T-cell (primary cell): Measurements from ENCODE around the gene TECPR2. TPM values are rescaled to one million over a fixed set of nuclear protein-coding genes. Genes with fewer than 3 reads are reported as not detected.

Experiments used
- ATAC-seq, 4 experiments: fragments of 200-7000 bp in 3 of 4; fragments of 150-1000 bp in 1 of 4; cut with Tn5 transposase; replicated peaks in 1 of 4; 1 replicate in 3 of 4; 2 replicates in 1 of 4; pipeline ENCODE4 v1.10.0; 2021; ENCODE audit warnings: moderate library complexity in 3 of 4, mild to moderate bottlenecking in 2 of 4, moderate number of reproducible peaks in 1 of 4
- CTCF ChIA-PET, 2 donors: fragments of 300-600 bp; sonication (Branson Sonifier 250); formaldehyde crosslinking; loops; one replicate each; lab custom pipeline; 2022; ENCODE audit warnings: antibody characterized with exemption in 2 of 2; lab: Charles Lee
- POLR2A ChIA-PET, 2 donors: fragments of 300-600 bp; sonication (Branson Sonifier 250); formaldehyde crosslinking; loops; one replicate each; lab custom pipeline; 2022; ENCODE audit warnings: antibody characterized with exemption in 2 of 2; lab: Charles Lee
- DNase-seq, 35 experiments: peaks; one replicate each; pipeline versions ENCODE4 v3.0.0 to v3.0.0-alpha.2; 2013 to 2023
- H3K27ac ChIP-seq: one replicate; pipeline ENCODE4 v1.5.1; 2013; ENCODE audit warnings: low read length
- H3K27me3 ChIP-seq, 2 experiments: replicated peaks in 1 of 2; 1 replicate in 1 of 2; 2 replicates in 1 of 2; pipeline versions ENCODE4 v1.6.1 to v1.7.0; 2013; ENCODE audit warnings: low read length in 1 of 2, mixed read lengths in 1 of 2; ENCODE audit not compliant: control insufficient read depth in 2 of 2, insufficient read depth in 2 of 2; ENCODE audit errors: extremely low read depth in 1 of 2
- H3K36me3 ChIP-seq, 2 donors: 1 replicate in 1 of 2; 2 replicates in 1 of 2; pipeline versions ENCODE4 v1.6.1 to v1.7.0; 2013; ENCODE audit warnings: low read length in 1 of 2; ENCODE audit not compliant: control insufficient read depth in 2 of 2, insufficient read depth in 1 of 2; ENCODE audit errors: extremely low read depth in 1 of 2
- H3K4me1 ChIP-seq, 2 experiments: 1 replicate in 1 of 2; 2 replicates in 1 of 2; pipeline versions ENCODE4 v1.6.1 to v1.7.0; 2013; ENCODE audit warnings: low read length in 2 of 2, mixed read lengths in 1 of 2; ENCODE audit not compliant: insufficient read depth in 2 of 2, control insufficient read depth in 1 of 2; ENCODE audit errors: extremely low read depth in 1 of 2
- H3K4me3 ChIP-seq, 2 donors: 1 replicate in 1 of 2; 2 replicates in 1 of 2; pipeline versions ENCODE4 v1.5.1 to v1.7.0; 2013; ENCODE audit warnings: mild to moderate bottlenecking in 2 of 2, low read length in 1 of 2, moderate library complexity in 1 of 2; ENCODE audit not compliant: control insufficient read depth in 1 of 2; ENCODE audit errors: extremely low read depth in 1 of 2
- H3K9me3 ChIP-seq: 2 replicates; pipeline ENCODE4 v1.7.0; 2013
- H3K27ac Mint-ChIP-seq, 2 donors: one replicate each; pipeline ENCODE4 v1.8.0; 2020 to 2021; ENCODE audit warnings: mild to moderate bottlenecking in 2 of 2, mixed read lengths in 2 of 2
- H3K27me3 Mint-ChIP-seq, 2 donors: one replicate each; pipeline ENCODE4 v1.8.0; 2021 to 2022; ENCODE audit warnings: mixed read lengths in 2 of 2
- H3K36me3 Mint-ChIP-seq: one replicate; pipeline ENCODE4 v1.8.0; 2021; ENCODE audit warnings: mixed read lengths
- H3K4me1 Mint-ChIP-seq, 3 donors: one replicate each; pipeline ENCODE4 v1.8.0; 2020 to 2022; ENCODE audit warnings: mixed read lengths in 3 of 3, mild to moderate bottlenecking in 1 of 3
- H3K4me3 Mint-ChIP-seq, 3 donors: one replicate each; pipeline ENCODE4 v1.8.0; 2020 to 2022; ENCODE audit warnings: mild to moderate bottlenecking in 3 of 3, mixed read lengths in 3 of 3, moderate library complexity in 3 of 3
- H3K9me3 Mint-ChIP-seq, 3 donors: one replicate each; pipeline ENCODE4 v1.8.0; 2020 to 2022; ENCODE audit warnings: mixed read lengths in 3 of 3
- WGBS: methylation state at CpG from one replicate; pipeline ENCODE4 v1.1.5; 2013; ENCODE audit warnings: missing lambda C conversion rate; ENCODE audit not compliant: insufficient coverage; 5-methylcytosine and 5-hydroxymethylcytosine counted together
- total RNA-seq, 35 experiments: library from RNA in 6 of 35; stranded (reverse) in 6 of 35; fragments of 120-200 nt in 1 of 35; gene quantifications; one replicate each; pipeline versions ENCODE4 v1.2.1 to v1.2.4 and lab custom pipeline; 2013 to 2026

The TECPR2 gene
- total RNA-seq, 5 donors from 2014 or later (not counting 1 experiment from before 2014, with no cell fraction given) = 8.6 to 16.5 (median 10.8) TPM

GRCh38 chr14:102530828-102531478 lies 168.2 kb downstream of the TECPR2 start:
- H3K4me1 ChIP-seq = peaks cover 0 to 9% of the 10 kb centered on the region in 2 experiments
- H3K36me3 ChIP-seq = no peaks in the 10 kb centered on the region
- Mint-ChIP-seq H3K27ac (no peak overlapping the region), H3K36me3 (no peaks in the 10 kb centered on the region), H3K4me3 (no peak overlapping the region), H3K9me3 (no peaks in the 10 kb centered on the region), H3K27me3 (no peaks in the 10 kb centered on the region), H3K4me1 (peaks cover 1 to 7% (median 7%) of the 10 kb centered on the region in 3 donors)
- ATAC-seq = peak in 2 of 4 experiments; percentile 47 to 52
- H3K9me3 ChIP-seq = no peaks in the 10 kb centered on the region
- DNase-seq = no peak
- no peaks in the 10 kb centered on the region for H3K27me3 ChIP-seq
- no peak overlapping the region for H3K27ac ChIP-seq
- ChIA-PET POLR2A (no interaction called here), CTCF (no interaction called here)
- H3K4me3 ChIP-seq = no peak overlapping the region
- 76% methylated on average over 7 of the region's 13 CpGs for WGBS

- CTCF ChIA-PET = interaction anchor here in 1 of 2 donors (0.6 kb wide), 1 partner anchor 11 kb away, joined by 6 read pairs; no protein-coding TSS in a partner anchor
Observed at GRCh38 chr14:102532204-102532658, 169.5 kb downstream of the TECPR2 start.

DNA sequence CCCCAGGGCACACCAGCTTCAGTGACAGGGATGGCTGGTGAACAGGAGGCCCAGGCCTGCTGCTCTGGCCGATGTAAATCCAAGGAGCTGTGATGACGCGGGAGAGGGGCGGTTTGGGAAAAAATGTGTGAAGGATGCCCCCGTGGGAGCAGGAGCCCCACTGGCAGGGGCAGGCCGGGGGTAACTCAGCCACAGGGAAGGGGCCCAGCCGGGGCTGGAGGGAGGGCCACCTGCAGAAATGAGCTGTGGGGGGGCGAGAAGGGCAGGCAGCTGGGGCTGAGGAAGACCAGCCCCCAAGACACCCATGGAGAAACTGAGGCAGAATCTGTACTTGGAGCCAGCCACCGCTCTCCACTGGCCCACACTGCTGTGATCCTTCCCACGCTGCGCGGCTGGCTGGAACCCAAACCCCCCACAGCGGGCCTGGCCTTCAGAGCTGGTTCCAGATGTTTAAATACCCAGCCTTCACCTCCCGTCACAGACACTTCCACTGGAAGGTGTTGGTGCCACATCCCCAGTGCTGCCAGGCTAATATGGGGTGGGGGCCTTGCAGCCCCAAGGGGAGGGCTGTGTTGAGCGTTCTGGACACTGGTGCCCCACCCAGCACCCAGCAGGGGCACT lies 175.3 kb downstream of the TECPR2 start:
- Histone ChIP-seq H3K27ac (no peak overlapping the region), H3K4me3 (no peak overlapping the region), H3K4me1 (no peaks in the 10 kb centered on the region), H3K36me3 (no peaks in the 10 kb centered on the region), H3K9me3 (no peaks in the 10 kb centered on the region), H3K27me3 (peaks cover 0 to 21% of the 10 kb centered on the region in 2 experiments)
- Mint-ChIP-seq H3K9me3 (no peaks in the 10 kb centered on the region), H3K27me3 (peaks cover 0 to 3% of the 10 kb centered on the region in 2 donors), H3K4me1 (no peaks in the 10 kb centered on the region), H3K36me3 (no peaks in the 10 kb centered on the region), H3K27ac (no peak overlapping the region), H3K4me3 (no peak overlapping the region)
- no peak for DNase-seq
- WGBS = 98% methylated on average over 6 of the region's 15 CpGs
- CTCF ChIA-PET = no interaction called here
- POLR2A ChIA-PET = no interaction called here
- ATAC-seq = no peak

More at GRCh38 chr14:102532204-102532658, 169.5 kb downstream of the TECPR2 start:
- 87% methylated on average over 3 of the region's 3 CpGs for WGBS
- no peaks in the 10 kb centered on the region for H3K27me3 ChIP-seq
- no peak overlapping the region for H3K27ac ChIP-seq
- no peak overlapping the region for H3K4me3 ChIP-seq
- H3K9me3 ChIP-seq = no peaks in the 10 kb centered on the region
- Mint-ChIP-seq H3K36me3 (no peaks in the 10 kb centered on the region), H3K9me3 (no peaks in the 10 kb centered on the region), H3K27me3 (no peaks in the 10 kb centered on the region), H3K27ac (no peak overlapping the region), H3K4me1 (peaks cover 0 to 6% (median 6%) of the 10 kb centered on the region in 3 donors), H3K4me3 (no peak overlapping the region)
- DNase-seq (no peak), ATAC-seq (no peak)
- no peaks in the 10 kb centered on the region for H3K36me3 ChIP-seq
- H3K4me1 ChIP-seq = peaks cover 0 to 8% of the 10 kb centered on the region in 2 experiments
- POLR2A ChIA-PET = no interaction called here

GRCh38 chr14:102538602-102539543 lies 176.1 kb downstream of the TECPR2 start:
- Histone ChIP-seq H3K27ac (no peak overlapping the region), H3K4me3 (no peak overlapping the region), H3K27me3 (peaks cover 0 to 28% of the 10 kb centered on the region in 2 experiments), H3K4me1 (no peaks in the 10 kb centered on the region), H3K36me3 (no peaks in the 10 kb centered on the region), H3K9me3 (no peaks in the 10 kb centered on the region)
- Mint-ChIP-seq H3K9me3 (no peaks in the 10 kb centered on the region), H3K27me3 (peaks cover under 1 to 6% of the 10 kb centered on the region in 2 donors), H3K4me1 (no peaks in the 10 kb centered on the region), H3K27ac (no peak overlapping the region), H3K36me3 (no peaks in the 10 kb centered on the region), H3K4me3 (no peak overlapping the region)
- DNase-seq = no peak
- ChIA-PET CTCF (no interaction called here), POLR2A (no interaction called here)
- no peak for ATAC-seq
- WGBS = 81% methylated on average over 24 of the region's 25 CpGs

DNA sequence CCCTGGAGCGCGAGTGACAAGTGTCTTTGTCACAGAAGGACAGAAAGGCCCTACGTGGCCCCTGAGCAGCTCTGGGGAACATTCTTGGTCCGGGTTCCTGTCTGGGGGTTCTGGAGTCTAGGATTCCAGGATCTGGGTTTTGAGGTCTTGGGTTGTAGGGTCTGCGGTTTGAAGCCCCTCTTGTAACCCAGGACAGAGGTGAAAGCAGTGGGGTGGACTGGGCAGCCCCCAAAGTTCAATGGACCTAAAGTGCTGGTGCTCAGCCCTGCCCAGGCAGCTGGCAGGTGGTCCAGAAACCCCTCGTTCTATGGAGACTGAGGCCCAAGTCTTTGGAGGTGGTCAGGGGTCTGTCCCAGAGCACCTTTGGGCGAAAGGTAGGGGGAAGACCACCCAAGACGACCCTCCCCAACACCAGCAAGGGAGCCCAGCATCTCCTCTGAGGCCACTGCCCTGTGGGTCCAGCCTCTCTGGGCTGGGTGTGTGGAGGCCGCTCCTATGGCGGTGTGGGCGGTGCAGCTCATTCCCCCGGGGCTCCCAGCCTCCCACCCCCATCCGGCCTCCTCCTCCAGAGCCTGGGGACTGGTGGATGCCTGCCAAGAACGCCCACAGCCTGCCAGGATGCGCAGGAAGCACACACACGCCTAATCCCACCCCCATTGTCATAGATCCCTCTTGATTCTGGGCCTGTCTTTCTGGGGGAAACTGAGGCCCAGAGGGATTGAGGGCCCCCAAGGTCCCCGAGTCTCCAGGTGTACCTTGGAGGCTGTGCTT lies 177.0 kb downstream of the TECPR2 start:
- no peaks in the 10 kb centered on the region for H3K9me3 Mint-ChIP-seq
- H3K4me3 ChIP-seq = no peak overlapping the region
- no peaks in the 10 kb centered on the region for H3K36me3 ChIP-seq
- H3K27ac ChIP-seq = no peak overlapping the region
- no peaks in the 10 kb centered on the region for H3K36me3 Mint-ChIP-seq
- H3K4me3 Mint-ChIP-seq = no peak overlapping the region
- DNase-seq = no peak
- ChIA-PET CTCF (no interaction called here), POLR2A (no interaction called here)
- no peak overlapping the region for H3K27ac Mint-ChIP-seq
- H3K27me3 Mint-ChIP-seq = peaks cover 4 to 10% of the 10 kb centered on the region in 2 donors
- ATAC-seq = no peak
- H3K27me3 ChIP-seq = peaks cover 0 to 36% of the 10 kb centered on the region in 2 experiments
- no peaks in the 10 kb centered on the region for H3K9me3 ChIP-seq
- 73% methylated on average over 9 of the region's 17 CpGs for WGBS
- peaks cover 0 to 3% (median 2%) of the 10 kb centered on the region in 3 donors for H3K4me1 Mint-ChIP-seq
- peaks cover 0 to 6% of the 10 kb centered on the region in 2 experiments for H3K4me1 ChIP-seq
